HL-60 (cell line): ENCODE results near the gene MACROD2.

ENCODE experiments used
- POLR2AphosphoS5 ChIP-seq: IDR thresholded peaks from 2 replicates; pipeline ENCODE4 v1.6.1; 2012; ENCODE audit warnings: low read depth
- SPI1 ChIP-seq: IDR thresholded peaks from 2 replicates; pipeline ENCODE4 v1.6.1; 2012; ENCODE audit warnings: low read depth, mild to moderate bottlenecking, borderline replicate concordance
- TF ChIP-seq, protein P1 (sequence below): IDR thresholded peaks from one replicate; pipeline ENCODE4 v1.5.1; 2011; ENCODE audit warnings: low read length, control low read depth, inconsistent platforms; ENCODE audit not compliant: insufficient read depth
- TF ChIP-seq, protein P2 (sequence below): IDR thresholded peaks from 2 replicates; pipeline ENCODE4 v1.6.1; 2012; ENCODE audit warnings: low read depth; ENCODE audit not compliant: insufficient replicate concordance

DNA sequence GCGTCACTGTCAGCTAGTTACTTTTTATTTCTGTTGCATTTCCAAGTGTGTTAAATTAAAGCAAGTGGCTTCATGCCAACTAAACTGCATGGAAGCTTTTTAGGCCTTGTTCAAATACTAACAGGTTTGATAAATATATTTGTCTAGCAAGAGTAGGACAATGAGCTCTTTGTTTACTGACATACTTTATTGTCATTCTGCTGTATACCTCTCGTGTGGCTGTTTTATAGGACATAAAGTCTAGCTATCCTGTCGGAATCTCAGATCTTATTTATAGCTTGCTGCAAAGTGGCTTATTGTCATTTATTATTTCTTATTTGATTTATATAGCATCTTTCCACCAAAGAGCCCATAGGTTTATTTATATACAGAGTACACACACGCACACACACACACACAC lies 1866.9 kb downstream of the MACROD2 start:
- TF ChIP-seq, protein P1, sequence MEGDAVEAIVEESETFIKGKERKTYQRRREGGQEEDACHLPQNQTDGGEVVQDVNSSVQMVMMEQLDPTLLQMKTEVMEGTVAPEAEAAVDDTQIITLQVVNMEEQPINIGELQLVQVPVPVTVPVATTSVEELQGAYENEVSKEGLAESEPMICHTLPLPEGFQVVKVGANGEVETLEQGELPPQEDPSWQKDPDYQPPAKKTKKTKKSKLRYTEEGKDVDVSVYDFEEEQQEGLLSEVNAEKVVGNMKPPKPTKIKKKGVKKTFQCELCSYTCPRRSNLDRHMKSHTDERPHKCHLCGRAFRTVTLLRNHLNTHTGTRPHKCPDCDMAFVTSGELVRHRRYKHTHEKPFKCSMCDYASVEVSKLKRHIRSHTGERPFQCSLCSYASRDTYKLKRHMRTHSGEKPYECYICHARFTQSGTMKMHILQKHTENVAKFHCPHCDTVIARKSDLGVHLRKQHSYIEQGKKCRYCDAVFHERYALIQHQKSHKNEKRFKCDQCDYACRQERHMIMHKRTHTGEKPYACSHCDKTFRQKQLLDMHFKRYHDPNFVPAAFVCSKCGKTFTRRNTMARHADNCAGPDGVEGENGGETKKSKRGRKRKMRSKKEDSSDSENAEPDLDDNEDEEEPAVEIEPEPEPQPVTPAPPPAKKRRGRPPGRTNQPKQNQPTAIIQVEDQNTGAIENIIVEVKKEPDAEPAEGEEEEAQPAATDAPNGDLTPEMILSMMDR: no peak
- TF ChIP-seq POLR2AphosphoS5: no peak
- TF ChIP-seq SPI1: no peak
- TF ChIP-seq, protein P2, sequence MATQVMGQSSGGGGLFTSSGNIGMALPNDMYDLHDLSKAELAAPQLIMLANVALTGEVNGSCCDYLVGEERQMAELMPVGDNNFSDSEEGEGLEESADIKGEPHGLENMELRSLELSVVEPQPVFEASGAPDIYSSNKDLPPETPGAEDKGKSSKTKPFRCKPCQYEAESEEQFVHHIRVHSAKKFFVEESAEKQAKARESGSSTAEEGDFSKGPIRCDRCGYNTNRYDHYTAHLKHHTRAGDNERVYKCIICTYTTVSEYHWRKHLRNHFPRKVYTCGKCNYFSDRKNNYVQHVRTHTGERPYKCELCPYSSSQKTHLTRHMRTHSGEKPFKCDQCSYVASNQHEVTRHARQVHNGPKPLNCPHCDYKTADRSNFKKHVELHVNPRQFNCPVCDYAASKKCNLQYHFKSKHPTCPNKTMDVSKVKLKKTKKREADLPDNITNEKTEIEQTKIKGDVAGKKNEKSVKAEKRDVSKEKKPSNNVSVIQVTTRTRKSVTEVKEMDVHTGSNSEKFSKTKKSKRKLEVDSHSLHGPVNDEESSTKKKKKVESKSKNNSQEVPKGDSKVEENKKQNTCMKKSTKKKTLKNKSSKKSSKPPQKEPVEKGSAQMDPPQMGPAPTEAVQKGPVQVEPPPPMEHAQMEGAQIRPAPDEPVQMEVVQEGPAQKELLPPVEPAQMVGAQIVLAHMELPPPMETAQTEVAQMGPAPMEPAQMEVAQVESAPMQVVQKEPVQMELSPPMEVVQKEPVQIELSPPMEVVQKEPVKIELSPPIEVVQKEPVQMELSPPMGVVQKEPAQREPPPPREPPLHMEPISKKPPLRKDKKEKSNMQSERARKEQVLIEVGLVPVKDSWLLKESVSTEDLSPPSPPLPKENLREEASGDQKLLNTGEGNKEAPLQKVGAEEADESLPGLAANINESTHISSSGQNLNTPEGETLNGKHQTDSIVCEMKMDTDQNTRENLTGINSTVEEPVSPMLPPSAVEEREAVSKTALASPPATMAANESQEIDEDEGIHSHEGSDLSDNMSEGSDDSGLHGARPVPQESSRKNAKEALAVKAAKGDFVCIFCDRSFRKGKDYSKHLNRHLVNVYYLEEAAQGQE: no peak
